ENCODE results near the gene HYDIN.

Gene HYDIN

GRCh38 chr16:70781800-70782199, 448.7 kb downstream of the HYDIN start:
- no peak for DNase-seq

DNA sequence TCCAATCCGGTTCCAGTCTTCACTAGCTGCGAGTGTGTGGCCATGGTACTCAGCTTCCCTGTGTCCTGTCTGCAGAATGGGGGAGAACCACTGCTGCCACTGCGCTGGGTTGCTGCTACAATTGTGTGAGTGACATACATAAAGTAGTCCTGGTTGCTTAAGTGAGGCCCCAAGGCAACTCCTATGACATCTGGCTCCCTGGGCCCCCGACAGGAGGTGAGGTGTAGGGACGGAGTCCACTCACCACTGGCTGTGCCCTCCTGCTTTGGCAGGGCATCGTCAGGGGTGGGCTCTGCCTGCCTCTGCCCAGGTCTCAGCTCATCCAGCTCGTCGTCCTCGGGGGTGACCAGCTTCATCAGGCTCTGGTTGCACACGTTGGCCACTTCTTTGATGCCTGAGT, 450.0 kb downstream of the HYDIN start:
- no peak for DNase-seq

DNA sequence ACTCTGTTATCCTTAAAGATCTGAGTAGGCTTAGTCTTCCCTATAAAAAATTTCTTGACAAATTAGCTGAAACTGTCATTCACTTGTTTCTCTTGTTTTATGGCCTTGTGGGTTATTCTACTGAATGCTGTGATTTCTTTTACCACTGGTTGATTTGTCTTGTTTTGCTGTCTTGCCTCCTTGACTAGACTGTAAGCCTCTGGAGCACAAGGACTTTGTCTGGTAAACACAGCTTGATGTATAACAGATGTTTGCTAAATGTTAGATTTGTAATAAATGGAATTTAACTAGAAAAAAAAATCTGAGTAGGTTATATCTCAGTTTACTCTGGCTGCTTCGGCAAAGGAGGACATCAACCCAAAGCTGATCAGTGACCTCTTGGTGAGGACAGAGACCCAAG, 451.2 kb downstream of the HYDIN start:
- DNase-seq = no peak

DNA sequence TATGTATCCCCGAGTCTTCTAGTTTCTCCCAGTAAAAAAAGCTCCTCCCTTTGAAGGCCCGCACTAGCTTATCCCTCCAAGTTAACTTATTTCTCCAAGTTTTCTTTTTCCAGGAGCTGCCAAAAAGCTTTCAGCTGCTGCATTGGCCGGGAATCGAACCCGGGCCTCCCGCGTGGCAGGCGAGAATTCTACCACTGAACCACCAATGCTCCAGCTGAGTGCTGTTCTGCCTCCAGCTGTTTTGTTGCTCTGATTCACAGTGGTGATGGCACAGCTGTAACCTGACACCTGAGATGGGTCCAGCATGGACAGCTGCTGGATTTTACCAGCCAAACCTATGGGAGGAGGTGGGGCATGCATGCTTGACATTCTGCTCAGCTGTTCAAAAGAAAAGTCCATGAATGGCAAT, 451.6 kb downstream of the HYDIN start:
- DNase-seq = peak; percentile 11

- DNase-seq = no peak
These were observed 452.5 kb downstream of the HYDIN start for GRCh38 chr16:70777973-70778406.

GRCh38 chr16:70777496-70777895, 453.0 kb downstream of the HYDIN start:
- no peak for DNase-seq

DNA sequence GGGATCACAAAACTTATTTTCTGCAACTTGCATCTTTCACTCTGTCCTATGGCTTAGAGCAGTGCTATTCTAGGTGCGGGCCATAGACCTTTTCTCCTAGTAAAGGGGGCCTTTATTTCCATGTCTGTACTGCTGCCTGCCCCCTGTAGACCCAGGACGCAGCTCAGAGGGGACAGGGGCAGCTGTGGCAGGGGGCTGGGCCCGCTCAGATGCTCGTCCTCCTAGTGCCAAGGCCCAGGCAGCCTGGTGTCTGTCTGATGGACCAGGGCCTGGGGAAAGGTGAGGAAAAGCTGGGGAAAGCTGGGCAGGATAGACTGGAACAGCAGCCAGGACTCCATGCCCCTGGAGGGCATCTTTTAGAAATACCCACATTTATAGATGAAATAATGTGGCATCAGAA, 455.1 kb downstream of the HYDIN start:
- no peak for DNase-seq

GRCh38 chr16:70774261-70774660, 456.3 kb downstream of the HYDIN start:
- DNase-seq = no peak

GRCh38 chr16:70772493-70772892, 458.0 kb downstream of the HYDIN start:
- DNase-seq = no peak

DNA sequence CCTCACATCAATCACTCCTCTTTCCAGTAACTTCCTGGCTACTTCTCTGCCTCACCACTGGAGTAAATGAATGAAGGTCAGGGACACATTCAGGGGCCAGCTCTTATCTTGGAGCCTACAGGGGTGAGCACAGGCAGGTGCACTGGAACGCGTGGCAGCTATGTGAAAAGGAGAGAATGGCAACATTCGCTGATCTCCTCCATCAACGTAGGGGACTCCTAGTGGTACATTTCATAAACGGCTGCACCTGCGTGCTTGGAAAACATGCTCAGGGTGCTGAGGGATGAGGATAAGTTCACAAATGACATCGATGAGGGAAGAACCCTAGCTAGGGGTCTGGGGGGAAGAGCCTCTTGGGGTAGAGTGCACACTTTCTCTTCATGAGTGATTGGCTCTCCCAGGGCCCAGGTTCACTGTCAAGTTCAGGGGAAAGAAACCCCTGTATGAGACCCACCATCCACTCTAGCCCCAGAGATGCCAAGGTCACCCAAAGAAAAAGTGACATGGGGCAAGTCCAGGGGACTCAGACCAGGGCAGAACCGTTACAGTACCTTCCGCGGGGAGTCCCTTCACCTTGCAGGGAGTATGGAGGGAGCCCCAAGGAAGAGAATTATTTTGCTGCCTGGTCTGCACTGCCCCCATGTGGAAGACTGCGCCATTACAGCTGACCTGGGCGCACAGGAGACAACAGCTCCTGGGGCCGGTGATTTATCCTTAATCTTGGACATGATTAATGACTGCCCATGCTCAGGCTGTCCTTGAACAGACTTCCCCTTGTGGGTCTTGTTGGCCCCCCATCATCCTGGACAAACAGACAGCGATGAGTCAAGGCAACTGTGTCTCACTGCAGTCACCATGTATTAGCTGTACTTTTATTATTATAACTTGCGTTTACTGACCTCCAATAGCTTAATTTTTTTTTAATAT, 459.6 kb downstream of the HYDIN start:
- peak; percentile 27 for DNase-seq

GRCh38 chr16:70770291-70770625, 460.3 kb downstream of the HYDIN start:
- DNase-seq = no peak

DNA sequence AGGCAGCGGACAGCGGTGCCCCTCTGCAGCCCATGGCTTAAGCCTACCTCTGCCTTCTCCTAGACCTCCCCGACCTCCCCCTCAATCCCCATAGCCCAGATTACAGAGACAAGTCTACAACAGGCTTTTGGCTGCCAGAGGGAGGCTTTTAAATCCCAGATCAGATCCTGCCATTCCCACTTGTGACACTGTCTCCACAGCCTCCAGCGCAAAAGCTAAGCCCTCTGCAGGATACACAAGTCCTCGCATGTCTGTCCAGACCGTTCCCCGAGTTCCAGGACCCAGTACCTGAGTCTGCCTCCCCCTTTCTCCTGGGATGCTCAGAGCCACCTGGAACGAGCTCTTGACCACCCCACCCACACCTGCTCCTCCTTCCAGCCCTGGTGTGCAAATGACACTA, 460.8 kb downstream of the HYDIN start:
- DNase-seq = no peak

- no peak for DNase-seq
These were observed 461.4 kb downstream of the HYDIN start for GRCh38 chr16:70769131-70769530.

DNA sequence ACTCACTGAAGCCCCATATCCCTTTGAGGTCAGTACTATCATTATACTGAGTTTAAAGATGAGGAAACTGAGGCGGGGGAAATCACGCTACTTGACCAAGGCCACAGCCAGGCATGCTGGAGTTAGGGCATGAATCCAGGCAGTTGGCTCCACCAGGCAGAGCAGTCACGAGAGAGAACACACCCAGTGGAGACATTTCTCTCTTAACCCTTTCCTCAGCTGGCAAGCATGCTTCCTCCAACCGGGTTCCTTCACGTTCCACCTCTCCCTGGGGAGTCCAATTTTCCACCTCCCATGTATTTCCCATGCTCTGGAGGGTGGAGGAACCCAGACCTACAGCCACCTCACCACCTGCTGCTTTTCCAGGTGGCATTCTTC, 462.3 kb downstream of the HYDIN start:
- DNase-seq = no peak

GRCh38 chr16:70767377-70768202, 462.9 kb downstream of the HYDIN start:
- DNase-seq = no peak

- no peak for DNase-seq
These were observed 463.9 kb downstream of the HYDIN start for GRCh38 chr16:70766658-70767057.

DNA sequence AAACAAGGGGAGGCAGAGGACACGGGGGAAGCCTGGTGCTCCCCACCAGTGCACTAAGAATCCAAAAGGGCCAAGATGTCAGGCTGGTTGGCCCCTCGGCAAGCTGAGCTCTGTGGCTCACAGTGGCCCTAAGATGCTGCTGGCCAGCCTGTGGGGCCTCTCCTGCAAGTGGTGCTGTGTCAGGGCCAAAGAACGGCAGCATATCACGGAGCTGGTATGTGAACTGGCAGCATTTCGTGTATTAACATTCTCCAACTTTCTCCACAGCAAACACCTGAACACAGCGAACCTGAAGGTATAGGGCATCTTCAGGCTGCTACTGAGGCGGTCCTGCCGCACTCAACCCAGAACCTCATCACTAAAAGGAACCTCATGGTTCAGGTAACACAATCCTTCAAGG, 464.3 kb downstream of the HYDIN start:
- DNase-seq = no peak

DNA sequence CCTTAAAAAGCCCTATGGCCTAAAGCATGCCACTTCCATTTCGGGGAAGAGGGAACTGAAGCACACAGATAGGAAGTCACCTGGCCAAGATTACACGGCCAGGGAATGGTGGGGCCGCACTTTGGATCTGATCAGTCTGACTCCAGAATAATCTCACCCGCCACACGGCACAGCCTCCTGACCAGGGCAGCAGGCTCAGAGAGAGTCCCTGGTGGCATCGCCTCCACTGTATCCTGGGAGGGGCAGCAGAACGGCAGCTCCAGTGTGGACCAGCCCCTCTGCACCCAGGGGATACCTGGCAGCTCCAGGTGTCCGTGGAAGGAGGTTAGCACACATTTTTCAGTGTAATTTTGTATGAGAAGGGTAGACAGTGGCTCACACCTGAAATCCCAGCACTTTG, 465.0 kb downstream of the HYDIN start:
- DNase-seq = no peak

DNA sequence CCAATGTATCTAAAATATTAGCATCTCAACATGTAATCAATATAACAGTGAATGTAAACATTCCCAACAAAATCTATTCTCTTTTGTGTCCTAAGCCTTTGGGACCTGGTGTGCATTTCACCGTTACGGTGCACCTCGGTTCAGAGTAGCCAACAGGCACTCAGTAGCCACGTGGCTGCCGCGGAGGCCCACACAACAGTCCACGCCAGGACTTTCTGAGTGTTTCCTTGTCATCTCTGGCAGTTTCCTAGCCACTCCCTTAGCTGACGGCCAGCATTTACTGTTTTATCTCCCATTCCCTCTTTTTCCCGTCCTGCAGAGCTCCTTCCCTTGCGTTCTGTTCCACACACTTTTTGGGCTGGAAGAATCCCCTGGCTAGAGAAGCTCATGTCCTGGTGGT, 465.9 kb downstream of the HYDIN start:
- DNase-seq = no peak

DNA sequence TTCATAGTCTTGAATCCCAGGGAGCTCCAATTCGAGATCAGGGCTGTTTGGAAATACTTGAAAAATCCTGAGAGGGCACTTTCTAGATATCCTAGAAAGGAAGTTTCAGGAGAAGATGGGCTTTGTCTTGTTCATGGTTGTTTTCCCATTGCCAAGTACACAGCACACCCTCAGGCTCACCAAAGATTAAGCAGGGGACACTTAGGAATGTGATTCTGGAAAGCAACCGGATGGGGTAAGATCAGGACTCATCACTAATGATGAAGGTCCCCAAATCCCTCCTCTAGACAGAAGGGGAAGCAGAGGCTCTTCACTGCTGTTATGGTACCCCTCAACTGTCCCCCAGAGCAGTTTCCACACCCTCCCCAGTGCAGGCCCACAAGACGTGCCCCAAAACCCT, 470.3 kb downstream of the HYDIN start:
- no peak for DNase-seq

- no peak for DNase-seq
These were observed 470.9 kb downstream of the HYDIN start for GRCh38 chr16:70759666-70760065.

GRCh38 chr16:70758786-70759185, 471.7 kb downstream of the HYDIN start:
- DNase-seq = no peak

Data from NCI-H1092 treated with DMSO at 0.1 percent for 48 hours (cell line).